Activated naive CD8-positive, alpha-beta T cell treated with anti-CD3 and anti-CD28 coated beads for 36 hours (primary cell): ENCODE data around the gene PDGFC. TPM values are rescaled to one million over a fixed set of nuclear protein-coding genes. Genes with fewer than 3 reads are reported as not detected.

ENCODE experiments used
- DNase-seq: peaks from one replicate; pipeline ENCODE4 v3.0.0; 2021
- H3K27ac Mint-ChIP-seq: one replicate; pipeline ENCODE4 v1.8.0; 2022; ENCODE audit warnings: mild to moderate bottlenecking, moderate library complexity, mixed read lengths
- H3K27me3 Mint-ChIP-seq: one replicate; pipeline ENCODE4 v1.8.0; 2022; ENCODE audit warnings: mild to moderate bottlenecking, mixed read lengths
- H3K36me3 Mint-ChIP-seq: one replicate; pipeline ENCODE4 v1.8.0; 2021; ENCODE audit warnings: mild to moderate bottlenecking, mixed read lengths
- H3K4me1 Mint-ChIP-seq: one replicate; pipeline ENCODE4 v1.8.0; 2021; ENCODE audit warnings: mixed read lengths
- H3K4me3 Mint-ChIP-seq: one replicate; pipeline ENCODE4 v1.8.0; 2022; ENCODE audit warnings: mild to moderate bottlenecking, moderate library complexity, mixed read lengths
- H3K9me3 Mint-ChIP-seq: one replicate; pipeline ENCODE4 v1.8.0; 2022; ENCODE audit warnings: mixed read lengths
- total RNA-seq, 2 experiments: library from RNA; stranded (reverse); gene quantifications; one replicate each; pipeline ENCODE4 v1.2.3, GENCODE V29; 2021

Gene PDGFC
- total RNA-seq, 2 experiments from 2014 or later = not detected

DNA sequence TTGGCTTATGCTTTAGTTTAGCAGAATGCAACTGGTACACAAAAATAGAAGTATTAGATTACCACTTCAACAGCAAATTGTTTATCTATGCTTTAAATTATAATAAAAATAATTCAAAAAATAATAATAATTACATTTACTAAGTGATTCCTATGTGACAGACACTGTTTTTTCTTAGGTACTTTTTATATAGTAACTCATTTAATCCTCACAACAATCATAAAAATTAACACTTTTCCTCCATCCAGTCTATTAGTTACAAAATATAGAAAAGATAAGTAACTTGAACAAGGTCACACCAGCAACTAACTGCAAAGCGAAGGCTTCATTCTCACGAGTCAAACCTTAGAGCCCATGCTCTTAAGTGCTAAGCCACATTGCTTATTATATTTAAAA is 155.2 kb downstream of the PDGFC start:
- no peak for DNase-seq
- H3K4me1 Mint-ChIP-seq = no peaks in the 10 kb centered on the region
- no peak overlapping the region for H3K27ac Mint-ChIP-seq
- no peaks in the 10 kb centered on the region for H3K9me3 Mint-ChIP-seq
- no peaks in the 10 kb centered on the region for H3K27me3 Mint-ChIP-seq
- H3K36me3 Mint-ChIP-seq = no peaks in the 10 kb centered on the region
- no peak overlapping the region for H3K4me3 Mint-ChIP-seq

DNA sequence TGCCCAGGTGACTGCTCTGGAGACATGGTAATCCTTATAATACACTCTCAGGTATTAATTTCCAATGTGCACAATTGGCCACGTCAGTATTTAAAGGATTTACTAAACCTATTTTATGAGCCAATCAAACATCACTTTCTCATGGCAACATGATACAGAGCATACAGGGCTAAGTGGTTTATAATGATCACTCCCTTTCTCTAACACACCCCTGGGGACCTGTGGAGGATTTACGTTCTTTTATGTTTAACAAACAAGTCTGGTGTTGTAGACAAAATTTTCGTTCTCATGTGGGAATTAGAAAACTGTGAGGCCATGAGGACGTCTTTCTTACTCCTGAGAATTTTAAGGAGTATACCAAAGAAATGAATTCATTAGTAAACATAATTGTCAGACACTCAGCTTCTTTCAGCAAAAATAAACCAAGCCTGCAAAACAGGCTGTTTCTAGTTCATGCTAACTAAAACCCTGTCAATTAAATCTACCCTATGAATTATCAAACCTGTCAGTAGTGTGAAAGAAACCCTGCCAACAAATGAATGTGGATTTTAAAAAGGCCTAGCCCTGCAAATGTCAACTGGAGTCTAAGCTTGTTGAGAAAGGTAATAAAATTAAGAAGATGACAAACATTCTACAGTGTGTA is 155.8 kb downstream of the PDGFC start:
- DNase-seq = no peak
- no peaks in the 10 kb centered on the region for H3K36me3 Mint-ChIP-seq
- no peak overlapping the region for H3K27ac Mint-ChIP-seq
- no peaks in the 10 kb centered on the region for H3K27me3 Mint-ChIP-seq
- H3K9me3 Mint-ChIP-seq = no peaks in the 10 kb centered on the region
- H3K4me3 Mint-ChIP-seq = no peak overlapping the region
- H3K4me1 Mint-ChIP-seq = no peaks in the 10 kb centered on the region

DNA sequence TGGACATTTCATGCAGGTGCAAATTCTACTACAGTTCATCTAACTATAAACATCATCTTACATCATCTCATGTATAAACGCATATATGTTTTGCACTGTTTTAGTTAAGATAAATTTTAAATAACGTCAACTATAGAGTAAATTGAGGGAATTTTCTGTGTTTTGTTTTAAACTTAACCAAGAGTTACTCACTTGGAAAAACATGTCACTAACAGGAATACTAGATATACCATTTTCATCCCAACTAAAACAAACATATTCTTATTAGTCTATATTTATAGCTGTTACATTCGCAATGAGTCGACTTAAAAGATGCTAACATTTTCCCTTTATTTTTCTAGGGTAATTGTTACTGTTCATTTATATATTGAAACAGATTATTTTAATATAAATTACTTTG is 159.6 kb downstream of the PDGFC start:
- H3K27me3 Mint-ChIP-seq = no peaks in the 10 kb centered on the region
- H3K27ac Mint-ChIP-seq = no peak overlapping the region

DNA sequence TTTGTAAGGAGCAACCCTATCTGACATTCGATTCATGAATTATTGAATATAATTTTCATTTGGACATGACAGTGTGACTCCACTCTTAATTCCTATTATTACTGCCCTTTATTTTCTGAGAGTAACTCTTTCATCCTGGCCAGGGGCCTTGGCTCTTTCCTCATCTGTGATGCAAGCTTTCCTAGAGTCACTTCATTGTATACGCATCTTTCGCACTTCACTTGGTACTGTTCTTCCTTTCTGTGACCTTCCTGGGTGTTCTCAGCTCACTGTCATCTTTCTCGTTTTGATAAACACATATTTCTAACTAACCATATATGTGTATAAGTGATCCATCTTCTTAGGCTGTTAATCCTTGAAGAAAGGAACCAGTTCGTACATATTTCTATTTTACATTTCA is 160.3 kb downstream of the PDGFC start:
- Mint-ChIP-seq H3K9me3 (no peaks in the 10 kb centered on the region), H3K4me3 (no peak overlapping the region), H3K4me1 (no peaks in the 10 kb centered on the region), H3K27me3 (no peaks in the 10 kb centered on the region), H3K36me3 (no peaks in the 10 kb centered on the region), H3K27ac (no peak overlapping the region)
- no peak for DNase-seq

More for the DNA sequence above, 159.6 kb downstream of the PDGFC start:
- Mint-ChIP-seq H3K4me3 (no peak overlapping the region), H3K9me3 (no peaks in the 10 kb centered on the region), H3K36me3 (no peaks in the 10 kb centered on the region), H3K4me1 (no peaks in the 10 kb centered on the region)
- DNase-seq = no peak

DNA sequence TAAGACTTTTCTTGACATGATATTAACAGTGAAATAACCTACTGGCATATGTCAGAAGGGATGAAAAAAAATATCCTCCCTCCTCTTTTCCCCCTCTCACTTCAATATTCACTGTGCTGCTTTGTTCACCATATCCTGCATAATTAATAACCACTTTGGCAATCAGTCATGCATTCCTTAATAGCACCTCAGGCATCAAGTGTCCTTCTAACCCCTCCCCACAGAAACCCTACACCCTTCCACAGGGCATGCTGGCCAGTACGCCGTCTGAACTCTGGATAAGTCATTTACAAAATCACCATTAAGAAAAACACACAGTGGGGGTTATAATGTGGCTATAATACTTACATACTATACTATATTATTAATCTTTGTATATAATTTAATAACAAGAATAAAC is 165.9 kb downstream of the PDGFC start:
- H3K27me3 Mint-ChIP-seq = no peaks in the 10 kb centered on the region
- H3K4me1 Mint-ChIP-seq = no peaks in the 10 kb centered on the region
- no peak for DNase-seq
- no peak overlapping the region for H3K4me3 Mint-ChIP-seq
- H3K9me3 Mint-ChIP-seq = no peaks in the 10 kb centered on the region
- no peaks in the 10 kb centered on the region for H3K36me3 Mint-ChIP-seq
- H3K27ac Mint-ChIP-seq = no peak overlapping the region

DNA sequence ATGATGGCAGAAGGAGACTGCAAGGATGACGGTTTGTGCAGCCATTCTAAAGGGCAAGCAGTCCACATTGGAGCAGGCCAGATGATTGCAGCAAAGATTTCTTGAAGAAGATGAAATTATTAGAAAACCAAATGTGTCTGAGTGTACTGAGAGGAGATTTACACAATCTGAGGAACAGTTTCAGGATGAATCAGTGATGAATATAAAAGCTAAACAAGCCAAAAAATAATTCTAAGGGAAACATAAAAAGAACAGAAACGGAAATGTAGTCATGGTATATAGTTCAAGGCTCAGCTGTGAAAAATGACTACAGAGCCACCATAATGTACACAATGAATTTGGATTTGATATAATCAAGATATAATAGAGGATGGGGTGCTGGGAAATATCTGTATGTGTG is 168.5 kb downstream of the PDGFC start:
- Mint-ChIP-seq H3K27ac (no peak overlapping the region), H3K4me3 (no peak overlapping the region), H3K36me3 (no peaks in the 10 kb centered on the region), H3K27me3 (no peaks in the 10 kb centered on the region), H3K9me3 (no peaks in the 10 kb centered on the region), H3K4me1 (no peaks in the 10 kb centered on the region)
- DNase-seq = no peak

DNA sequence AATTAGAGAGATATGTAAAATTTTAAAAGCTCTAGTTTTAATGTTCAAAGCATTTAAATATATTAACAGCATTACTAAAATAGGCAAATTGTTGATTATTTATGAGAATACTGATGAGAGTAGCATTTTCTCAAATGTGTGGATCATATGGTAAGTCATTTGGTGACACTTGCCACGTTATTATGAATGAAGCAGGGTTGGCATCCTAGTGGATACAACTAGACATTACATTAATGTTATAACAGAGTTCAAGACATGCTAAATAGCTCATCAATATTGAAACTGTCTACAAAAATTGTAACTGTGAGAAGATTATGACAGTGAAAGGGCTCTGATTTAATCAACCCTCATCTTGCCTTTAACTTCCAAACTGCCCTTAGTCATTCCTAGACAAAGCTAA is 171.1 kb downstream of the PDGFC start:
- H3K27ac Mint-ChIP-seq = no peak overlapping the region
- H3K4me1 Mint-ChIP-seq = no peaks in the 10 kb centered on the region
- H3K9me3 Mint-ChIP-seq = no peaks in the 10 kb centered on the region
- no peak for DNase-seq
- H3K36me3 Mint-ChIP-seq = no peaks in the 10 kb centered on the region
- no peak overlapping the region for H3K4me3 Mint-ChIP-seq
- H3K27me3 Mint-ChIP-seq = no peaks in the 10 kb centered on the region

DNA sequence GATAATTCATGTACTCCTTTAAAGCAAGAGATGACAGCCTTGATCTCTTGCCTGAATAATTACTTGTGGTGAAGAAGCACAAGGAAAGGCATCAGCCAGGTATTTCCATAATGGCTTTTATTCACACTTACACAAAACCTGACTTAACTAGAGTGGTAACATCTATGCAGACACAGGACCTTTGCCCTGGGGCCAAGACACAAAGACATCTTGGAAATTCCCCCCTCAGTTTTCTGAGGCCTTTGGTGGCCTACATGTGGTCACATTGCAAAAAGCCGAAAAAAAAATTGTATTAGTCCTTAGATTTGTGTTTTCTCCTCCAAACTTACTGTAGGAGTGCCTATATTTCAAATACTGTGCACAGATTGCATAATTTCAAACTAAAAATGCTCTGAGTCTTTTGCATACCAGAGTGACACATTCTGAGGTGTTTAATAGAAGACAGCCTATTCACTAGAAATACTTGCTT is 172.4 kb downstream of the PDGFC start:
- H3K27me3 Mint-ChIP-seq = no peaks in the 10 kb centered on the region

DNA sequence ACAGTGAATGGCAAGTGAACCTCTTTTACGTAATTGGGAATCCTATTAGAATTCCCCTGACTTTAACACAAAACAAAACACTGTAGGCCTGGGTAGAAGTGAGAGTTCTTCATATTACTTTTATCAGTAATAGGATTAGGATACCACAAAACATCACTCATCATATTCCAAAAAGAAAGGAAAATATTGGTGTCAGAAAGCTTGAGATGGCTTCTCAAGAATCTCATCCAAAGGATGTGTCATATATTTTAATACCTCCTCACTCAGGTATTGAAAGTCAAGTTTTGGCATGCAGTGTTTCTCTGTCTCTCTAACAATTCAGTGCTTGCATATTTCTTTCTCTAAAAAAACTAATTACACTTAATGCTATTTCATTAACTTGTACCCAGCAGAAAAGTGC is 173.2 kb downstream of the PDGFC start:
- Mint-ChIP-seq H3K36me3 (no peaks in the 10 kb centered on the region), H3K9me3 (no peaks in the 10 kb centered on the region), H3K4me1 (no peaks in the 10 kb centered on the region), H3K4me3 (no peak overlapping the region), H3K27ac (no peak overlapping the region), H3K27me3 (no peaks in the 10 kb centered on the region)
- no peak for DNase-seq

More for the DNA sequence above, 172.4 kb downstream of the PDGFC start:
- H3K27ac Mint-ChIP-seq = no peak overlapping the region
- DNase-seq = no peak
- H3K4me3 Mint-ChIP-seq = no peak overlapping the region
- H3K4me1 Mint-ChIP-seq = no peaks in the 10 kb centered on the region
- no peaks in the 10 kb centered on the region for H3K9me3 Mint-ChIP-seq
- no peaks in the 10 kb centered on the region for H3K36me3 Mint-ChIP-seq

DNA sequence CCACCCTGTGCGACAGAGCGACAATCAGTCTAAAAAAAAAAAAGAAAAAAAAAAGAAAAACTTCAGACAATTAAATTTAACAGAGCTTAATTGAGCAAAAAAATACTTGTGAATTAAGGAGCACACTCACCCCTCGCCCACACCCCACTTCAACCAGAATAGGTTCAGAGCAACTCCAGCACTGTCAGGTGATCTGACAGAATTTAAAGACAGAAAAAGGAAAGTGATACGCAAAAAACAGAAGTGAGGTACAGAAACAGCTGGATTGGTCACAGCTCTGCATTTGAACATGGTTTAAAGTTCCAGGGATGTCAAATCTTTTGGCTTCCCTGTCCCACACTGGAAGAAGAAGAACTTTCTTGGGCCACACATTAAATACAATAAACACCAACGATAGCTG is 174.4 kb downstream of the PDGFC start:
- Mint-ChIP-seq H3K36me3 (no peaks in the 10 kb centered on the region), H3K9me3 (no peaks in the 10 kb centered on the region), H3K4me3 (no peak overlapping the region), H3K27me3 (no peaks in the 10 kb centered on the region), H3K27ac (no peak overlapping the region), H3K4me1 (no peaks in the 10 kb centered on the region)
- DNase-seq = no peak

DNA sequence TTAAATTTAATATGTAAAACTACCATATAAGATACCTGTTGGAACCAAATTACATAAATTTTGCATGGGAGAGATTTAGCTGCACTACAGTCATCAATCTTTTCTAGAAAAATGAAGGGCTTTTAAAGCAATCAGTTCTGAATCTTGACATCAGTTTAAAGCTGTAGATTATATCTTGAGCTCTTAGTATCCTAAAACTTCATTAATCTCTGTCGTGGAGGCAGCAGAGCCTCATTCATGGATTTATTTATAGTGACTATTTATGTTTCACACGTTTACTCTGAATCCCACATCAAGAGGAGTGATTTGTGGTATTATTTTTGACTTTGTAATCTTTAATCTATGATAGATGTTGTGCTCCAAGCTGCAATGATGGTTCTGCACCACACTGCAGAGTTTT is 175.9 kb downstream of the PDGFC start:
- Mint-ChIP-seq H3K9me3 (no peaks in the 10 kb centered on the region), H3K4me1 (no peaks in the 10 kb centered on the region), H3K27me3 (no peaks in the 10 kb centered on the region), H3K27ac (no peak overlapping the region), H3K36me3 (no peaks in the 10 kb centered on the region), H3K4me3 (no peak overlapping the region)
- DNase-seq = no peak

DNA sequence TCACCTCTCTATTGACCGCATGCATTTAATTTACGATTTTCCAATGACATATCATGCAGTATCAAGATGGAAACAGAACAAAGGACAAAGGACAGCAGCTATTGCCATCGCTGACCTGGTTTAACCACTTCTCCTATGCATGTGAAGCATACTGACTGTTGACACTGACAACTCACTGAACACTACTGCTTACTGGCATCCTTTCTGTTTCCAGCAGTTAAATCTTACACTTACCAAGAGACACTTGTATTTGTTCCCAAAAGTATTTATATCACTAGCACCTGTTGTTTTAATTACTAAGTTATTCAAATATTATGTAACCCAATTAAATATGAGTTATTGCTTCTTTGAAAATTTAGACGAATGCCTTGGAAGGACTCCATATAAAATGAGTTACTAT is 176.7 kb downstream of the PDGFC start:
- H3K36me3 Mint-ChIP-seq = no peaks in the 10 kb centered on the region
- DNase-seq = no peak
- H3K9me3 Mint-ChIP-seq = no peaks in the 10 kb centered on the region
- H3K27me3 Mint-ChIP-seq = no peaks in the 10 kb centered on the region
- H3K4me1 Mint-ChIP-seq = no peaks in the 10 kb centered on the region
- H3K4me3 Mint-ChIP-seq = no peak overlapping the region
- H3K27ac Mint-ChIP-seq = no peak overlapping the region

DNA sequence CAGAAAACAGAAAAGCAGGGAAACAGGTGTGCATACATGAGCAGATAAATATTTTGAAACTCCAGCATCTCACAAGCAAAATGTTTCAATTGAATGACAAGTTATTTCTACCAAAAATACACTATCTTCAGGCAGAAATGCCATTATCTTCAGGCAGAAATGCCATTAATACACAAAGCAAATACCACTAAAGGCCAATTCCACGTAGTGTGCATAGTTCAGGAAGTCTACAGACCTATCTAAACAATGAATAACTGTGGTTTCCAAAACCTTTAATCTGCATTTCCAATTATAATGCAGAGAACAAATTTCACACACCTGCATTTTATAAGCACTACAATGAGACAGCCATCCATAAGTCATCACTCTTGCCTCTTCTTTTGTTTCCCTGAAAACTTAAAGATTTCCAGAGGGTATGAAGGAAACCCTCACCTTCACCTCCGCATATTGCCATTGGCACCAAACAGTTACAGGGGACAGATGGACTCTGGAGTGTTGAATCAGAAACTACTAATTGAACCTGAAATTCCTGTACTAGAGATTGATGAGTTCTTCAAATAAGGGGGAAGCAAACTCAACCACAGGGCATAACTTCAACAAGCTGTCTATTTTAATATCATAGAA is 179.0 kb downstream of the PDGFC start:
- H3K4me1 Mint-ChIP-seq = no peaks in the 10 kb centered on the region
- H3K9me3 Mint-ChIP-seq = no peaks in the 10 kb centered on the region
- DNase-seq = no peak
- H3K36me3 Mint-ChIP-seq = no peaks in the 10 kb centered on the region
- no peak overlapping the region for H3K4me3 Mint-ChIP-seq
- H3K27ac Mint-ChIP-seq = no peak overlapping the region
- no peaks in the 10 kb centered on the region for H3K27me3 Mint-ChIP-seq

DNA sequence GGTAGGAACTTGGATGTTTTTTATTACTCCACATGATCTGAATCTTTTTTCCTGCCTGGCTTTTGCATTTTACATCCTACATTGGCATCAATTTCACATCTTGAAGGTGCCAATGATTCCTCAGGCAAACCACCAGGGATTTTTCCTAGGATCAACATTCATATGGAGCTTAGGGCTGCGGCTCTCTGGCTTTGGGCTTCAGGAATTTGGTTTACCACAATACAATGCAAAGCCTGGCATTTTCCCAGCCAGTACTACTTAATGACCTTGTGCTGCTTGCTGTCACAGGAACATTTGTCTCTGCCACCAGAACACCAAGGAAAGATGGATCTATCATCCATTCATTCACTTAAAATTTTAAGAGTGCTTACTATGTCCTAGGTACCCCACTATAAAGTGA is 180.7 kb downstream of the PDGFC start:
- no peak overlapping the region for H3K4me3 Mint-ChIP-seq
- H3K36me3 Mint-ChIP-seq = no peaks in the 10 kb centered on the region
- H3K27me3 Mint-ChIP-seq = no peaks in the 10 kb centered on the region
- H3K4me1 Mint-ChIP-seq = no peaks in the 10 kb centered on the region
- no peak overlapping the region for H3K27ac Mint-ChIP-seq
- no peak for DNase-seq
- H3K9me3 Mint-ChIP-seq = no peaks in the 10 kb centered on the region

DNA sequence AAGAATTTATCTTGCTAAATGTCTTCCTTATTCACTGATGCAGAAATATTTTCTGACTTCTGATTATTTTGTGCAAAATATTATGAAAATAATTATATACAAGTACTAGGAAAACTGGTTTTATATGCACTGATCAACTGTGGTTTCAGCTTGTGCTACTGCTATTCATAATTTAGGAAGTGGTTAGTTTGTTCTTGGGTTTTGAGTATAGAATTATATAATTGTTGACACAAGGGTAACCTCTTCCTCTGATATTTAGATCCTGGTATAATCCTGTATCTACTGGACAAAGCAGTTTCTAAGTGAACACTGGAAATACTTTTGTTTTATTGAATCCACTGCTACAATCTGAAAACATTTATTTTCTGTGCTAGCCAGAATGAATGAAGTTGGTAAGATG is 182.8 kb downstream of the PDGFC start:
- Mint-ChIP-seq H3K36me3 (no peaks in the 10 kb centered on the region), H3K4me1 (no peaks in the 10 kb centered on the region), H3K9me3 (no peaks in the 10 kb centered on the region), H3K4me3 (no peak overlapping the region), H3K27me3 (no peaks in the 10 kb centered on the region), H3K27ac (no peak overlapping the region)
- DNase-seq = no peak

DNA sequence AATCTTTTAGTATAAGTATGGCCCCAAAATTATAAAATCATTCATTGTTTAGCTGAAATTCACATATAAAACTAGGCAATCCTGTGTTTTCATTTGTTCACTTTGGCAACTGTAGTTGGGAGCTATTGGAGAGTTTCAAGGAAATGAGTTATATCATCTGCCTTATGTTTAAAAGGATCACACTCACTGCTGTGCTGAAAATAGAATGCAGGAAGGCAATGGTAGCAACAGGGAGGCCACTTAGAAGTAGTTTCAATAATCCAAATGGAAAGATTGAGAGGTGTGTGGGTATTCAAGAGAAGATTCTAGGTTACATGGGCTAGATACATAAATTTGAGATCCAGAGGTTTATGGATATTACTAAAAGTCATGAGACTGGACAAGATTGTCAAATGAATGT is 184.9 kb downstream of the PDGFC start:
- Mint-ChIP-seq H3K4me1 (no peaks in the 10 kb centered on the region), H3K27me3 (no peaks in the 10 kb centered on the region), H3K9me3 (no peaks in the 10 kb centered on the region), H3K36me3 (no peaks in the 10 kb centered on the region), H3K27ac (no peak overlapping the region), H3K4me3 (no peak overlapping the region)
- no peak for DNase-seq
